Endometrial microvascular endothelial cells (primary cell): ENCODE data around the gene ACTR5. TPM values are rescaled to one million over a fixed set of nuclear protein-coding genes. Genes with fewer than 3 reads are reported as not detected.

ENCODE experiments used
- in situ Hi-C: cut with HindIII; loops from 2 replicates; pipeline ENCODE4 v1.10.0; 2017; ENCODE audit warnings: low sequenced_read_pairs, low pct_unique_long_range_greater_than_20kb; ENCODE audit errors: inconsistent ontology term
- total RNA-seq: library from RNA; depleted of rRNA; stranded (reverse); fragments of >200 nt; gene quantifications from one replicate; pipeline ENCODE4 v1.2.3, GENCODE V29; 2015; ENCODE audit errors: inconsistent ontology term

Gene ACTR5
- total RNA-seq, 1 donor from 2014 or later: 7.3 TPM

DNA sequence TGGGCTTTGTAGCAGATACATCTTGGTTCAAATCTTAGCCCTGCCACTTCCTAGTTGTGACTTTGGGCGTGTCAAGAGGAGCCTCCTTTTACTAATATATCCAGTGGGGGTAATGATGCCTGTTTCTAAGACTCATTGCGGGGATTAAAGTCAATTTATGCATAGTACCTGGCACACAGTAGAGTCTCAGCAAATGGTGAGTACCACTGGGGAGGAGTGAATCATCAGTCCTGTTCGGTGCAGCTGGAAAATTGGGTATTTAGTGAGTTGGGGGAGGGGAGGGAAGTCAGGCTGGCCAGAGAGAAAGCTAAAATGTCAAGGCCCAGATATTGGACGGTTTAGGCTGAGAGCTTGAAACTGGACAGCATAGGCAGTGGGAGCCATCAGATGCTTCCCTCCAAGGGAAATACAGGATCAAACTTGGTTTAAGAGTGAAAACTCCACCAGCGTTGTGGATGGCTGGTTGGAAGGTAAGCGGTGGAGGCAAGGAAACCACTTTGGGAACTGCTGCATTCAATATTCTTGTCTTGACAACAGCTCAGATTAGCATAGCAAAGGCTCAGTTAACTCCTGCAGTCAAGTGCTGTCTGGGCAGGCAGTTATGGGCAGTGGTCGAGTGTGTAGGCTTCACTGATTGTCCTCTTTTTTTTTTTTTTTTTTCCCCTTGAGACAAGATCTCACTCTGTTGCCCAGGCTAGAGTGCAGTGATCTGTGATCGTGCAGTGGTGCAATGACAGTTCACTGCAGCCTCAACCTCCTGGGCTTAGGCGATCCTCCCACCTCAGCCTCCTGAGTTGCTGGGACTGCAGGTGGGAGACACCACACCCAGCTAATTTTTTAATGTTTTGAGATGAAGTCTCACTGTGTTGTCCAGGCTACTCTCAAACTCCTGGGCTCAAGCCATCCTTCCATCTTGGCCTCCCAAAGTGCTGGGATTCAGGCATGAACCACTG lies 70.1 kb downstream of the ACTR5 start:
- in situ Hi-C loops: no loop called here

Other genes with a start within 250 kb of the ACTR5 start
- not detected for gene ADIG, start 167.3 kb upstream of the ACTR5 start, total RNA-seq
- 0.19 TPM for gene ARHGAP40, start 146.7 kb upstream of the ACTR5 start, total RNA-seq
- gene SLC32A1, start 24.0 kb upstream of the ACTR5 start, total RNA-seq: not detected
- 15.5 TPM for gene PPP1R16B, start 57.2 kb downstream of the ACTR5 start, total RNA-seq
- 61.5 TPM for gene FAM83D, start 178.0 kb downstream of the ACTR5 start, total RNA-seq
- 11.2 TPM for gene DHX35, start 213.9 kb downstream of the ACTR5 start, total RNA-seq